BLaER1 (cell line): ENCODE data around the gene ERCC5.

ENCODE experiments used
- H3K27ac ChIP-seq: shearing (Covaris generic); formaldehyde crosslinking; 2 replicates; pipeline ENCODE4 v1.8.1; 2022
- H3K27me3 ChIP-seq: shearing (Covaris generic); formaldehyde crosslinking; 2 replicates; pipeline ENCODE4 v1.8.1; 2022
- H3K36me3 ChIP-seq: shearing (Covaris generic); formaldehyde crosslinking; 2 replicates; pipeline ENCODE4 v1.8.1; 2022
- H3K4me1 ChIP-seq: shearing (Covaris generic); formaldehyde crosslinking; 2 replicates; pipeline ENCODE4 v1.8.1; 2022
- H3K4me2 ChIP-seq: shearing (Covaris generic); formaldehyde crosslinking; 2 replicates; pipeline ENCODE4 v1.8.1; 2022
- H3K4me3 ChIP-seq: shearing (Covaris generic); formaldehyde crosslinking; 2 replicates; pipeline ENCODE4 v1.8.1; 2022
- H3K9ac ChIP-seq: shearing (Covaris generic); formaldehyde crosslinking; 2 replicates; pipeline ENCODE4 v1.8.1; 2022
- H3K9me3 ChIP-seq: shearing (Covaris generic); formaldehyde crosslinking; 2 replicates; pipeline ENCODE4 v1.8.1; 2022
- H4K20me1 ChIP-seq: shearing (Covaris generic); formaldehyde crosslinking; 2 replicates; pipeline ENCODE4 v1.8.1; 2022
- Cebpa-rat ChIP-seq: shearing (Covaris generic); IDR thresholded peaks from 2 replicates; pipeline ENCODE4 v1.8.1; 2022

ERCC5 gene

GRCh38 chr13:102904408-102904862, 58.6 kb downstream of the ERCC5 start:
- H4K20me1 ChIP-seq = no peaks in the 10 kb centered on the region
- no peak overlapping the region for H3K27ac ChIP-seq
- no peaks in the 10 kb centered on the region for H3K9me3 ChIP-seq
- H3K4me1 ChIP-seq = no peaks in the 10 kb centered on the region
- H3K4me2 ChIP-seq = no peak overlapping the region
- no peak for TF ChIP-seq Cebpa-rat
- no peaks in the 10 kb centered on the region for H3K36me3 ChIP-seq
- no peak overlapping the region for H3K4me3 ChIP-seq
- no peaks in the 10 kb centered on the region for H3K27me3 ChIP-seq
- no peak overlapping the region for H3K9ac ChIP-seq

DNA sequence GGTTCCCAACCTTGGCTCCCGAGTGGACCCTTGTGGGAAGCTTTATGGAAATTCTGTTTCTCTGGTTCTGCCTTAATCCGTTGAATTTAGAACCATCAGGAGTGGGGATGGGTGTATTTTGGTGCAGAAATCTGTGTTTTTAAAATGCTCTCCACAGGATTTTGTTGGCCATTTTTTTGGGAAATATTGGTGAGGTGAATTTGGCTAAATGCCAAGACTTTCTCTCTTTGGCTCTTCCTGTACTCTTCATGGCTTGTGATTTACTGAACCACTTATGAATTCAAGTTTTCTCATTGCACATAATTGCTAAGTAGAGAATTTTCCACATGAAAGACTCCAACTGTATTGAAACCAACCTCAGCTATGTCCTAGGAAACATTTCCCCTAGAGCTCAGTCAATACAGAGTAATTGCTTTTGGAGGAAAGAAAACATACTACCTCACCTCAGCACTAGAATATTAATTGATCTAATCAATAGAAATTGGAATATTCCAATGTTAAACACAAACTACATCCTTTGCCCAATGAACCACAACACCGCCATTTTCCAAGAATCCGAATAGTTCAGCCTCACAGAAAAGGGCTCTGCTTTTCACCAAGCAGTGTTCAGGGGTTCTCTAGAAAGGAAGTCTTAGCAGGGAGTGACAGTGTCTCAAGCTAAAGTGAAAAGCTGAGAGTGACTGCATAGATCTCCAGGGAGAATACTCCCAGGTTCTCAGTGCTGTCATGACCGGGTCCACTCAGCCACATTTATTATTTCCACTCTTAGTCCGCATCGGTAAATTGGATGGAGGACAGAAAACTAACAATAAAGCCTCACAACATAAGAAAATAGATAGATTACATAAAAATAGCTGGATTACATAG, 60.3 kb downstream of the ERCC5 start:
- Histone ChIP-seq H3K27ac (no peak overlapping the region), H4K20me1 (no peaks in the 10 kb centered on the region), H3K4me3 (no peak overlapping the region), H3K27me3 (no peaks in the 10 kb centered on the region), H3K36me3 (no peaks in the 10 kb centered on the region), H3K9me3 (no peaks in the 10 kb centered on the region), H3K4me1 (no peaks in the 10 kb centered on the region), H3K9ac (no peak overlapping the region), H3K4me2 (no peak overlapping the region)
- TF ChIP-seq Cebpa-rat = no peak

DNA sequence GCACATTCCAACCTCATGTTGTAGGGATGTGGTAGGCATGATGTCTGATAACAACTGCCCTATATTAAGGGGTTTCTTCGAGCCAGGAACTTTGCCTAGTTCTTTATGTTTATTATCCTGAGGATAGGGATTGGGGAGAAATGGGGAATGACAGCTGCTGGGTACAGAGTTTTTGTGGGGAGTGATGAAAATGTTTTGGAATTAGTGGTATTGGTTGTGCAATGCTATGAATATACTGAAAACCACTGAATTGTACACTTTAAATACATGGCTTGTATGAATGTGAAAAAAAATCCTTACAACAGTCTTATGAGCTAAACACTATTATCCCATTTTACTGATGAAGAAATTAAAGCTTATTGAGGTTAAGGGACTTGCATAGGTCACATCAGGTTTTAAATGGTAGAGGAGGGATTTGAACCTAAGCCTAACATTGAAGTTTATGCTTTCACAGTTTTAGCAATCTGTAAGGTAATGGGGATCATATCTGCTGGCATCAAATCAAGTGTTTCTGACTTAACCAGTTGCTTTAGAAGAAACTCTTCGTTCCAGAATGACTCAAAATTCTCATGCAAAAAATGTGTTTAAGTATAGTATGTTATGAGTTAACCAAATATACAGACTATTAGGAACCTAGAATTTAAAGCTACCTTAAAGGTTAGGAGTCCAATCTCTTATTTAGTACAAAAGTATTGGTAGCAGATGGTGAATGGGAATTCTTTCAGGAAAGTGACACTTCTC, 61.4 kb downstream of the ERCC5 start:
- Histone ChIP-seq H3K27me3 (no peaks in the 10 kb centered on the region), H4K20me1 (no peaks in the 10 kb centered on the region), H3K36me3 (no peaks in the 10 kb centered on the region), H3K9ac (no peak overlapping the region), H3K4me3 (no peak overlapping the region), H3K4me1 (no peaks in the 10 kb centered on the region), H3K4me2 (no peak overlapping the region), H3K9me3 (no peaks in the 10 kb centered on the region), H3K27ac (no peak overlapping the region)
- TF ChIP-seq Cebpa-rat = no peak

DNA sequence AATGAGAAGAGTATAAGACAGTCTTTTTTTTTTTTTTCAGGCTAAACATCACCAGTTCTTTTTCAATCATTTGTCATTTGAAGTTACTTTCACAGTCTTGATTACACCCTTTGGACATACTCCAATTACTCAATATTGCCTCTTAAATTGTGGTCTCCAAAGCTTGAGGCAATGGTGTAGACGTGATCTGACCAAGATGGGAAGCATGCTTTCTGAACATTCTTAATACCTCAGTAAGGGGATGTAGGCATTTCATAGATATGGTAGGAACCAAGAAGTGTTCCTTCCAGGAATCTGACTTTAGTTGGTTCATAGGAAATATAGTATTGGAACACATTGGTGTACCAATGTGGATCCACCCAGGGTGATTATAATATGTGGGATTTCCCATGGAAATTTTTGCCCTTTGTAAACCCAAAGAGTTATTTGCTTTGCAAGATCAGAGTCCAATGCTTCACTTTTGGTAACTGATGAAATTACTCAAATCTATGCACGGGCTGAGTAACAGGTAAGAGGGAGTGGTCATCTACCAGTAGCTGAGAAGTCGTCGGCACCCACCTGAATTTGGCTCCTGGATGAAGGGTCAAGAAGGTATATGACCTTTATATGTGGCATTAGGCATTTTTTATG, 62.2 kb downstream of the ERCC5 start:
- no peaks in the 10 kb centered on the region for H3K27me3 ChIP-seq
- no peak overlapping the region for H3K9ac ChIP-seq
- H3K27ac ChIP-seq = no peak overlapping the region

GRCh38 chr13:102909971-102910370, 64.1 kb downstream of the ERCC5 start:
- H3K36me3 ChIP-seq = no peaks in the 10 kb centered on the region
- H3K27ac ChIP-seq = no peak overlapping the region
- H3K27me3 ChIP-seq = no peaks in the 10 kb centered on the region
- no peaks in the 10 kb centered on the region for H3K9me3 ChIP-seq
- no peak overlapping the region for H3K4me2 ChIP-seq
- no peak overlapping the region for H3K9ac ChIP-seq
- no peak overlapping the region for H3K4me3 ChIP-seq
- H4K20me1 ChIP-seq = no peaks in the 10 kb centered on the region
- no peak for TF ChIP-seq Cebpa-rat
- no peaks in the 10 kb centered on the region for H3K4me1 ChIP-seq

More for the DNA sequence above, 62.2 kb downstream of the ERCC5 start:
- H3K4me1 ChIP-seq = no peaks in the 10 kb centered on the region
- H3K4me2 ChIP-seq = no peak overlapping the region
- no peak overlapping the region for H3K4me3 ChIP-seq
- H4K20me1 ChIP-seq = no peaks in the 10 kb centered on the region
- no peaks in the 10 kb centered on the region for H3K9me3 ChIP-seq
- TF ChIP-seq Cebpa-rat = no peak
- H3K36me3 ChIP-seq = no peaks in the 10 kb centered on the region

GRCh38 chr13:102911336-102911735, 65.5 kb downstream of the ERCC5 start:
- H3K36me3 ChIP-seq = no peaks in the 10 kb centered on the region
- no peak overlapping the region for H3K4me3 ChIP-seq
- H3K27ac ChIP-seq = no peak overlapping the region
- no peaks in the 10 kb centered on the region for H3K9me3 ChIP-seq
- H3K4me1 ChIP-seq = no peaks in the 10 kb centered on the region; the same call in 1 of the 2 replicates
- H3K4me2 ChIP-seq = no peak overlapping the region
- TF ChIP-seq Cebpa-rat = no peak
- no peaks in the 10 kb centered on the region for H4K20me1 ChIP-seq
- no peak overlapping the region for H3K9ac ChIP-seq
- H3K27me3 ChIP-seq = no peaks in the 10 kb centered on the region

DNA sequence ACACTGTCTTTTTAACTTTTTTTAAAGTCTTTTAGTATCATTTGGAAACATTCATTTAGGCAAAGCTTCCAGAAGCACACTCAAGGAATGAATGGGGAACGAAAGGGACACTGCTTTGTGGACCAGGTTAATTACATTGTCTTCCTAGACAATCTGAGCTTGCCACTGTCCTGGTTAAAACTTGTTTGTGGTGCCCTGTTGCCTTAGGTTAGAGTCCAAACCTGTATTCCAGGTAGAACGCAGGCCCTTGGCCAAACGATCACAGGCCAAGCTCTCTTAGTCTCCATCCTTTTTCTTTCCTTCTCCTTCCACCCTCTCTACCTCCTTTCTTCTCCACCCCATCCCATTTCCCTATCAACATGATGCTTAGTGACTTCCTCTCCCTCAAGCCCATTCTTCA, 66.8 kb downstream of the ERCC5 start:
- no peak for TF ChIP-seq Cebpa-rat
- Histone ChIP-seq H3K27me3 (no peaks in the 10 kb centered on the region), H3K9me3 (no peaks in the 10 kb centered on the region), H3K4me3 (no peak overlapping the region), H3K4me2 (no peak overlapping the region), H3K4me1 (no peaks in the 10 kb centered on the region; the same call in 1 of the 2 replicates), H3K9ac (no peak overlapping the region), H4K20me1 (no peaks in the 10 kb centered on the region), H3K36me3 (no peaks in the 10 kb centered on the region), H3K27ac (no peak overlapping the region)

- TF ChIP-seq Cebpa-rat = no peak
- Histone ChIP-seq H3K9ac (no peak overlapping the region), H4K20me1 (no peaks in the 10 kb centered on the region), H3K36me3 (no peaks in the 10 kb centered on the region), H3K4me2 (no peak overlapping the region), H3K27me3 (no peaks in the 10 kb centered on the region), H3K4me1 (no peaks in the 10 kb centered on the region; the same call in 1 of the 2 replicates), H3K4me3 (no peak overlapping the region), H3K9me3 (peaks cover 4% of the 10 kb centered on the region; the same call in 1 of the 2 replicates), H3K27ac (no peak overlapping the region)
Measured at GRCh38 chr13:102913914-102914313, 68.1 kb downstream of the ERCC5 start.

DNA sequence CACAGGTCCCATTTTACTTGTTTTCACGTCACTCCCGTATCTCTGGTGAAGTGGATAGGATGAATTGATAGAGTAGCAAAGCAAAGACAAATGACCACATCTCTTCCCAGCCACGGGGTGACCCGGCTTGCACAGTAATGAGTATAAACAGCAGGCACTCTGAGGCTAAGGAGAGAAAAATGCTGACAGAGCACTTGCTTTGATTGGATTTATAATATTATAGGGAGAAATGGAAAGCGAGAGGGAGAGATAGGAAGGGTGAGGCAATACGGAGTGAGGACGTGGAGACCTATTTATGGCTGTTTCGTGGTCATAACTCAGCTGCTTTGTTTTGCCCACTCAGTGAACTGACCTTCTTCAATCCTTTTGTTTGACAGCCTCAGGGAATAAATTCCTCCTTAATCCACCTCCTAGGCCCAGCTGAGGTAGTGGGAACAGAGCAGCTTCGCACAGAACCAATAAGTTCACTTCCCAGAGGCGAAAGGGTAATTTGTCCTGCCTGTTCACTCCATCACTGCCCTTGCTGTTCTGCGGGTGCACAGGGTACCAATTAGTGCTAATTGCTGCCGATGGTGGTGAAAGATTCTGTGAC, 68.6 kb downstream of the ERCC5 start:
- Histone ChIP-seq H3K4me1 (no peaks in the 10 kb centered on the region; the same call in 1 of the 2 replicates), H3K27me3 (no peaks in the 10 kb centered on the region), H3K4me2 (no peak overlapping the region), H3K4me3 (no peak overlapping the region), H3K9ac (no peak overlapping the region), H3K36me3 (no peaks in the 10 kb centered on the region), H3K9me3 (peaks cover 4% of the 10 kb centered on the region; the same call in 1 of the 2 replicates), H3K27ac (no peak overlapping the region), H4K20me1 (no peaks in the 10 kb centered on the region)
- TF ChIP-seq Cebpa-rat = no peak
